Sigmoid colon (tissue), 4 donors: ENCODE results near the gene ZFPM1.
"Not testable (repeated sequence)": the region's sequence is repeated elsewhere in the genome, so short reads cannot be mapped to it uniquely, and the experiment has no call there.

Experiments
- EP300 ChIP-seq, 4 donors: sonication (generic); formaldehyde crosslinking; IDR thresholded peaks; one replicate each; pipeline ENCODE4 v1.6.1; 2017; ENCODE audit warnings: antibody characterized with exemption in 4 of 4
- POLR2A ChIP-seq, 2 donors: fragments of 450-650 bp; IDR thresholded peaks; one replicate each; pipeline ENCODE4 v1.6.1; 2016; ENCODE audit warnings: antibody characterized with exemption in 2 of 2, mild to moderate bottlenecking in 2 of 2, moderate library complexity in 2 of 2
- POLR2AphosphoS5 ChIP-seq, 4 donors: sonication (generic); formaldehyde crosslinking; IDR thresholded peaks; one replicate each; pipeline ENCODE4 v1.6.1; 2017; ENCODE audit warnings: antibody characterized with exemption in 4 of 4
- TF ChIP-seq, protein P1 (sequence below), 4 experiments: fragments of 450-650 bp in 3 of 4; fragments of 200-600 bp in 1 of 4; IDR thresholded peaks; one replicate each; pipeline ENCODE4 v1.5.1; 2016 to 2019; ENCODE audit warnings: antibody characterized with exemption in 4 of 4, mild to moderate bottlenecking in 3 of 4, moderate library complexity in 2 of 4

DNA sequence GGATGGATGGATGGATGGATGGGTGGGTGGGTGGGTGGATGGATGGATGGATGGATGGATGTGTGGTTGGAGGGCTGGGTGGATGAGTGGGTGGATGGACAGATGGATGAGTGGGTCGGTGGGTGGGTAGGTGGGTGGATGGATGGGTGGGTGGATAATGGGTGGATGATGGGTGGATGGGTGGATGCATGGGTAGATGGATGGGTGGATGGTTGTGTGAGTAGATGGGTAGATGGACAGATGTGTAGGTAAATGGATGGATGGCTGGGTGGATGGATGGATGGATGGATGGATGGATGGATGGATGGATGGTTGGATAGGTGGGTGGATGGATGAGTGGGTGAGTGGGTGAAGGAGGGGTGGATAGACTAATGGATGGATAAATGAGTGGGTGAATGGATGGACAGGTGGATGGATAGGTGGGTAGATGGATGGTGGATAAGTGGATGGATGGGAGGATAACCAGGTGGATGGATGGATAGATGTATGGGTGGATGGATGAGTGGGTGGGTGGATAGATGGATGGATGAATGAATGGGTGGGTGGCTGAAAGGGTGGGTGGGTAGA is 64.2 kb downstream of the ZFPM1 start:
- TF ChIP-seq, protein P1, sequence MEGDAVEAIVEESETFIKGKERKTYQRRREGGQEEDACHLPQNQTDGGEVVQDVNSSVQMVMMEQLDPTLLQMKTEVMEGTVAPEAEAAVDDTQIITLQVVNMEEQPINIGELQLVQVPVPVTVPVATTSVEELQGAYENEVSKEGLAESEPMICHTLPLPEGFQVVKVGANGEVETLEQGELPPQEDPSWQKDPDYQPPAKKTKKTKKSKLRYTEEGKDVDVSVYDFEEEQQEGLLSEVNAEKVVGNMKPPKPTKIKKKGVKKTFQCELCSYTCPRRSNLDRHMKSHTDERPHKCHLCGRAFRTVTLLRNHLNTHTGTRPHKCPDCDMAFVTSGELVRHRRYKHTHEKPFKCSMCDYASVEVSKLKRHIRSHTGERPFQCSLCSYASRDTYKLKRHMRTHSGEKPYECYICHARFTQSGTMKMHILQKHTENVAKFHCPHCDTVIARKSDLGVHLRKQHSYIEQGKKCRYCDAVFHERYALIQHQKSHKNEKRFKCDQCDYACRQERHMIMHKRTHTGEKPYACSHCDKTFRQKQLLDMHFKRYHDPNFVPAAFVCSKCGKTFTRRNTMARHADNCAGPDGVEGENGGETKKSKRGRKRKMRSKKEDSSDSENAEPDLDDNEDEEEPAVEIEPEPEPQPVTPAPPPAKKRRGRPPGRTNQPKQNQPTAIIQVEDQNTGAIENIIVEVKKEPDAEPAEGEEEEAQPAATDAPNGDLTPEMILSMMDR (IDR thresholded peaks at IDR 0.05), result not testable (repeated sequence)
- not testable (repeated sequence) for TF ChIP-seq POLR2A, POLR2AphosphoS5, EP300 (IDR thresholded peaks at IDR 0.05)
